HG02623 (cell line): ENCODE results near the gene SLC25A39.

Experiments
- ATAC-seq: cut with Tn5 transposase; IDR thresholded peaks from one replicate; pipeline ENCODE4 v1.9.1; 2021; ENCODE audit warnings: moderate library complexity; ENCODE audit not compliant: unreplicated experiment

Gene SLC25A39

GRCh38 chr17:44280392-44280937 is 44.2 kb downstream of the SLC25A39 start:
- no peak for ATAC-seq

- peak; percentile 75 for ATAC-seq
Measured at GRCh38 chr17:44279666-44280391, 44.8 kb downstream of the SLC25A39 start.

DNA sequence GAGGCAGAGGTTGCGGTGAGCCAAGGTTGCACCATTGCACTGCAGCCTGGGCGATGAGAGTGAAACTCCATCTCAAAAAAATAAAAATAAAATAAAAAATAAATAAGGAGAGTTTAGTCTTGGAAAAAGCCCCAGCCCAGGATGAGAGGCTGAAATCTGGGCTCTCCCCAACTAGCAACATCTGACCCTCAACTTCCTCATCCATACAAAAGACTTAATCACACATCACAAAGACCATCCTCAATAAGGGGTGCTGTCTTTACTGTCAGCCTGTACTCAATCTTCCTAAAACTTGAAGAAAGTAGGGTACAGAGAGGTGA is 45.3 kb downstream of the SLC25A39 start:
- no peak for ATAC-seq

GRCh38 chr17:44277976-44278375 is 46.6 kb downstream of the SLC25A39 start:
- no peak for ATAC-seq

- ATAC-seq = no peak
Measured at GRCh38 chr17:44273607-44274006, 51.0 kb downstream of the SLC25A39 start.

DNA sequence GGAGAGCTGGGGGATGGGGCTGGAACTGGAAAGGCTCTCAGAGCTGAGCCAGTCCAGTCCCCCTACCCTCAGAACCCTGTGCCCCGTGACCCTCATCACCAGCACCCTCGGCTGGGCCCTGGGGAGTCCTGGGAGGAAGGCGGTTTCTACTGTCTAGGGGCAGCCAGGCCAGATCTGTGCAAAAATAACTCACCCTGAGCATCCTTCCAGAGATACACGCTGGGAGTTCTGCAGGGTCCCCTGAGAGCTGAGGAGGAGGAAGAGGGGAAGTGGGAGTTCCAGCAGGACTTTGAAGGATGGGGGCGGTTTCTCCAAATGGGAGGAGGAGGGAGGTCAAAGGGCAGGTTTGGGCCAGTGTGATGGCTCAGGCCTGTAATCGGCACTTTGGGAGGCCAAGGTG is 51.7 kb downstream of the SLC25A39 start:
- ATAC-seq = no peak

DNA sequence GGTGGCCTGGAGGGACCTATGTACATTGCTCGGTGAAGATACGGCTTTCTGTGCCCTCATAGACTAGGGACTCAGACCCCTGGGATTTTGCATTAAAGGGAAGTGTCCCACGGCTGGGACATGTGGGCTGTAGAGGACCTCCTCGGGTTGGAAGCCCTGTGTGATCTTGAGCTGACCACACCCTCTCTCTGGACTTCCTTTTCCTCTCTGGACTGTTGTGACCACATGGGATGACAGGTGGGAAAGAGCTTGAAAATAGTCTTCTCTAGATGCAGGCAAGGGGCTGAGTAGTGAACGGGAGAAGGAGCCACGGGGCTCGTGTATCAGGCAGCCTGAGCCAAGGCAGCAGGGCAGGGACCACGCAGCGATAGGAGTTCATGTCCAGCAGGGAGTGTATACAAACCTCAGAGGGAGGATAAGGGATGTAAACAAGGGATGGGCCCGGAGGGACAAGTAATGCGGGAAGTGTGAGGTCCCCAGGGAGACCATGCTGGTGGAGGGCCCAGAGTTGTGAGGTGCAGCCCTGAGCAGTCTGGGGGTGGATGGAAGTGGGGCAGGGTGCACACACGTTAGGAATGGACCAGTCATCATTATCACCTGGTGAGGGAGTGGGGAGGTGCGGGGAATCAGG is 52.2 kb downstream of the SLC25A39 start:
- no peak for ATAC-seq
